GM18867 (cell line): ENCODE data around the gene SASH1.

ENCODE experiments used
- ATAC-seq: cut with Tn5 transposase; IDR thresholded peaks from one replicate; pipeline ENCODE4 v1.9.1; 2021; ENCODE audit warnings: mild to moderate bottlenecking, moderate library complexity; ENCODE audit not compliant: unreplicated experiment

The SASH1 gene

GRCh38 chr6:148398678-148399077, 56.0 kb downstream of the SASH1 start:
- ATAC-seq, result no peak

- ATAC-seq, result no peak
Measured at GRCh38 chr6:148401571-148401970, 58.9 kb downstream of the SASH1 start.

- no peak for ATAC-seq
Measured at GRCh38 chr6:148404456-148405054, 61.9 kb downstream of the SASH1 start.

- no peak for ATAC-seq
Measured at GRCh38 chr6:148405894-148406293, 63.3 kb downstream of the SASH1 start.

GRCh38 chr6:148406579-148407371, 64.1 kb downstream of the SASH1 start:
- ATAC-seq, result no peak

GRCh38 chr6:148407372-148407771, 64.7 kb downstream of the SASH1 start:
- ATAC-seq, result no peak

GRCh38 chr6:148413321-148414091, 70.9 kb downstream of the SASH1 start:
- ATAC-seq, result no peak

GRCh38 chr6:148414092-148414489, 71.5 kb downstream of the SASH1 start:
- no peak for ATAC-seq

GRCh38 chr6:148414836-148415235, 72.2 kb downstream of the SASH1 start:
- ATAC-seq, result no peak

GRCh38 chr6:148415511-148416260, 73.0 kb downstream of the SASH1 start:
- no peak for ATAC-seq

- no peak for ATAC-seq
Measured at GRCh38 chr6:148416330-148416965, 73.8 kb downstream of the SASH1 start.

- no peak for ATAC-seq
Measured at GRCh38 chr6:148417045-148417444, 74.4 kb downstream of the SASH1 start.

GRCh38 chr6:148419430-148419829, 76.8 kb downstream of the SASH1 start:
- ATAC-seq, result no peak

GRCh38 chr6:148422085-148422484, 79.4 kb downstream of the SASH1 start:
- no peak for ATAC-seq

GRCh38 chr6:148423133-148423532, 80.5 kb downstream of the SASH1 start:
- no peak for ATAC-seq

GRCh38 chr6:148423601-148424270, 81.1 kb downstream of the SASH1 start:
- ATAC-seq, result no peak

- no peak for ATAC-seq
Measured at GRCh38 chr6:148425443-148425842, 82.8 kb downstream of the SASH1 start.

GRCh38 chr6:148426317-148426977, 83.8 kb downstream of the SASH1 start:
- ATAC-seq, result no peak

- ATAC-seq, result no peak
Measured at GRCh38 chr6:148427333-148427732, 84.7 kb downstream of the SASH1 start.

- ATAC-seq, result no peak
Measured at GRCh38 chr6:148429423-148429822, 86.8 kb downstream of the SASH1 start.
